ENCODE data around the gene PLXNB2.

Gene PLXNB2

DNA sequence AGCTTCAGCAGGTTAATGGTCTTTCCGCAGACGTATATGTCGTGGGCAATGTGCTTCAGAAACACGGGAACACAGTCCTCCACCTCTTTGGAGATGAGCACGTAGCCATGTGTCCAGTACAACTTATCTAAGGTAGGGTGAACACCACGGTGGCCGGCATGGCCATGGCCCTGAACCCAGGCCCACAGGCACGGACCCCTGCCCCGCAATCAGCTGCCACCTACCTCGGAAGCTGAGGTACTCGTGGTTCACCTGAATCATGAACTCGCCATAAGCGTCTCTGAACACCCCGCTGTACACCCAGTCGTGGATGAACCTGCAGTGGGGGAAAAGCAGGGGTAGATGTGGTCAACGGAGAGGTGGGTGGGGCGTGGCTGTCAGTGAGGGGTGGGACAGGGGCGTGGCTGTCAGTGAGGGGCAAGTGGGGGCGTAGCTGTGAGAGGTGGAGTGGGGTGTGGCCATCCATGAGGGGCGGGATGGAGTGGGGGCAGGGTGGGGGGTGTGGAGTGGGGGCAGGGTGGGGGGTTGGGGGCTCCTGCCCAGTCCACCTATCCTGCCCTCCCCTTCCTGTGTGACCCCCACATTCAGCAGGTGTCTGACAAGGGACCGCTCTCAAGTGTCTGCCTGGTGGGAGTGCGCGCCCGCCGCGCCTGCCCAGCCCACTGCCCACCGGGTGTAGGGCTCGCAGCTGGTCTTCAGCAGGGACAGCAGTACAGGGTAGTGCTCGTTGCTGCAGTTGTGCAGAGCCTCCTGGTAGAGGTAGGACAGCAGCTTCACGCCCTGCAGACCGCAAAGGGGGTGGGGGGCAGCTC is 81.2 kb downstream of the PLXNB2 start:
- no peak for DNase-seq

DNA sequence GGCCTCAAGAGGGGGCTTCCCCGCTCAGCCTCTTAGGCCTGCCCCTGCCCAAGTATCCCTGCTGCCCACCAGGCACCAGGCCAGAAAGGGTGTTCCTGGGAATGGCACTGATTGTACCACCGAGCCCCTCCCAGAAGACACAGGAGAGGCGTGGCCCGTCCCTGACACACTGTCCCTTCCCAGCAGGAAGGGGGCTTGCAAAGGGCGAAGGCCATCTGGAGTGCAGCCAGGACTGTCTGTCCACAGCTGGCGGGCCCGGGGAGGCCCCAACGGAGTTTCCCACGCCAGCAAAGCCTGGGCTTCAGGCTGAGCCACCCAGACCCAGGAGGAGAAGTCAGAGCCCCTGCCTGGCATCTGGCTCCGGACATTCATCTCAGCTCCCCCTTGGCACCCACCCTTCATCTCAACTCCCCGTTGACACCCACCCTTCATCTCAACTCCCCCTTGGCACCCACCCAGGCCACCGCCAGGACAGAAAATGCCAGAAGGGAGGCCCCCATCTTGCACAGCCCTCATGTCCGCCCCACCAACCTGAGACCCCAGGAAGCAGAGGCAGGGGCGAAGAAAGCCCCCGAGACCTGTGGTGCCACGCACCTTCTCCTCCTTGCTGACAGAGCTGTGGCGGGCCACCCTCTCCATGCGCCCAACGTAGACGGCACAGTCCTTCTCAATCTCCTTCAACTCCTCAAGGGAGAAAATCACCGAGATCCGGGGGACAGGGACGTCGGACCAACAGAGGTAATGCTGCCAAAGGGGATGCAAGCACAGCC is 82.1 kb downstream of the PLXNB2 start:
- DNase-seq, result no peak

Data from midbrain (tissue), 1 donor.